Natural killer cell (primary cell): Measurements from ENCODE around the gene CXCL1. TPM values are rescaled to one million over a fixed set of nuclear protein-coding genes. Genes with fewer than 3 reads are reported as not detected.
A peak's percentile ranks its signal among the peaks of the same experiment; 100 is the strongest.

Experiments
- ATAC-seq, 3 donors: fragments of 150-1000 bp in 2 of 3; fragments of 200-7000 bp in 1 of 3; cut with Tn5 transposase; 1 replicate in 1 of 3; 2 replicates in 2 of 3; pipeline ENCODE4 v1.10.0; 2021; ENCODE audit warnings: mild to moderate bottlenecking in 2 of 3, moderate library complexity in 2 of 3
- DNase-seq, 2 donors: peaks; one replicate each; pipeline versions ENCODE4 v3.0.0 to v3.0.0-alpha.2; 2013 to 2021; ENCODE audit warnings: mixed read lengths in 1 of 2
- H3K27ac ChIP-seq: one replicate; pipeline ENCODE4 v1.5.1; 2013; ENCODE audit warnings: mild to moderate bottlenecking, low read length
- H3K27me3 ChIP-seq: one replicate; pipeline ENCODE4 v1.6.1; 2013; ENCODE audit warnings: low read length; ENCODE audit not compliant: control insufficient read depth, insufficient read depth
- H3K36me3 ChIP-seq: one replicate; pipeline ENCODE4 v1.6.1; 2013; ENCODE audit warnings: low read length; ENCODE audit not compliant: control insufficient read depth, insufficient read depth
- H3K4me1 ChIP-seq: one replicate; pipeline ENCODE4 v1.6.1; 2013; ENCODE audit warnings: low read length; ENCODE audit not compliant: control insufficient read depth, insufficient read depth
- H3K4me3 ChIP-seq: one replicate; pipeline ENCODE4 v1.5.1; 2013; ENCODE audit warnings: low read length
- H3K9me3 ChIP-seq: one replicate; pipeline ENCODE4 v1.6.1; 2013; ENCODE audit warnings: low read length; ENCODE audit not compliant: control insufficient read depth, insufficient read depth
- H3K27ac Mint-ChIP-seq, 2 donors: one replicate each; pipeline ENCODE4 v1.8.0; 2022; ENCODE audit warnings: mild to moderate bottlenecking in 2 of 2, mixed read lengths in 2 of 2, moderate library complexity in 1 of 2
- H3K27me3 Mint-ChIP-seq, 2 donors: one replicate each; pipeline ENCODE4 v1.8.0; 2022; ENCODE audit warnings: low read depth in 2 of 2, mixed read lengths in 2 of 2
- H3K36me3 Mint-ChIP-seq: one replicate; pipeline ENCODE4 v1.8.0; 2022; ENCODE audit warnings: mixed read lengths
- H3K4me1 Mint-ChIP-seq, 2 donors: one replicate each; pipeline ENCODE4 v1.8.0; 2022; ENCODE audit warnings: mixed read lengths in 2 of 2
- H3K4me3 Mint-ChIP-seq: one replicate; pipeline ENCODE4 v1.8.0; 2022; ENCODE audit warnings: mild to moderate bottlenecking, moderate library complexity, mixed read lengths
- H3K9me3 Mint-ChIP-seq, 2 donors: one replicate each; pipeline ENCODE4 v1.8.0; 2022; ENCODE audit warnings: mixed read lengths in 2 of 2
- CTCF ChIP-seq: fragments of 200-600 bp; IDR thresholded peaks from one replicate; pipeline ENCODE4 v1.8.0; 2022; ENCODE audit warnings: antibody characterized with exemption
- WGBS: methylation state at CpG from one replicate; pipeline ENCODE4 v1.1.7; 2013; ENCODE audit warnings: missing lambda C conversion rate; ENCODE audit not compliant: insufficient coverage; 5-methylcytosine and 5-hydroxymethylcytosine counted together
- intact Hi-C: fragments of 100-400 bp; cut with micrococcal nuclease; formaldehyde crosslinking; loops from one replicate; pipeline ENCODE4 v1.14.2; 2022
- total RNA-seq, 4 donors: library from RNA; stranded (reverse); fragments of 120-200 nt in 1 of 4; gene quantifications; one replicate each; pipeline versions ENCODE4 v1.2.3 to v1.2.4, GENCODE V29; 2013 to 2022

The CXCL1 gene
- total RNA-seq = 1 to 10 TPM in 1 of 3 donors, not detected in 2; 3.4 TPM
- total RNA-seq (2013) = not detected

- DNase-seq = no peak
Measured at GRCh38 chr4:73869130-73870055, at the start of gene CXCL1. Gene CXCL1 (plus strand): TSS chr4:73869393. CDS start chr4:73869471, 78 bp downstream.

DNA sequence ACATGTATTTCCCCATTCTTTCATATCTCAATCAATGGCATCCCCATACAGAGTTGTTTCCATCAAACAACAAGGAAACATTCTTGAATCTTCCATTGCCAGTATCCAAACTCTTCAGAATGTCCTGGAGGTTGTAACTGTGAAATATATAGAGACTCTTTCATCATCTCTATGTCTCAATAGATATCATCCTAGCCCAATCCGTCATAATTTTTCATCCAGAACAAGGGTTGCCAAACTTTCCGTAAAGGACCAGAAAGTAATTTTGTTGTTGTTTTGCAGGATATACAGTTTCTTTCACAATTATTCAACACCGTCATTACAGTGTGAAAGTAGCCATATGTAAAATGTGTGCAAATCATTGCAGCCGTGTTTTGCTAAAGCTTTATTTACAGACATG lies 47.9 kb upstream of the CXCL1 start:
- 88% methylated on average over 2 of the region's 4 CpGs for WGBS
- intact Hi-C loops = no loop called here
- no peak for TF ChIP-seq CTCF
- ATAC-seq = no peak
- Mint-ChIP-seq H3K9me3 (peaks cover 4 to 12% of the 10 kb centered on the region in 2 donors), H3K27me3 (no peaks in the 10 kb centered on the region), H3K4me3 (no peak overlapping the region), H3K36me3 (no peaks in the 10 kb centered on the region), H3K4me1 (no peaks in the 10 kb centered on the region), H3K27ac (no peak overlapping the region)
- no peak overlapping the region for H3K27ac ChIP-seq
- no peak overlapping the region for H3K4me3 ChIP-seq
- DNase-seq = no peak
- H3K36me3 ChIP-seq = no peaks in the 10 kb centered on the region
- H3K27me3 ChIP-seq = no peaks in the 10 kb centered on the region
- H3K4me1 ChIP-seq = no peaks in the 10 kb centered on the region
- no peaks in the 10 kb centered on the region for H3K9me3 ChIP-seq

More at GRCh38 chr4:73869130-73870055, at the start of gene CXCL1:
- Mint-ChIP-seq H3K4me3 (no peak within 1 kb of the TSS), H3K4me1 (no peaks in the 10 kb centered on the region), H3K27ac (no peak within 1 kb of the TSS), H3K27me3 (peaks cover 0 to 10% of the 10 kb centered on the region in 2 donors), H3K9me3 (peaks cover 0 to 3% of the 10 kb centered on the region in 2 donors), H3K36me3 (no peaks in the 10 kb centered on the region)
- Histone ChIP-seq H3K27ac (no peak within 1 kb of the TSS), H3K9me3 (no peaks in the 10 kb centered on the region), H3K4me3 (no peak within 1 kb of the TSS), H3K4me1 (peaks cover 6% of the 10 kb centered on the region), H3K27me3 (no peaks in the 10 kb centered on the region), H3K36me3 (no peaks in the 10 kb centered on the region)
- WGBS = 14% methylated on average over 61 of the region's 61 CpGs
- peak in 1 of 3 donors; percentile 64 for ATAC-seq
- TF ChIP-seq CTCF = no peak
- intact Hi-C loops = no loop called here

GRCh38 chr4:73822389-73822788 lies 46.8 kb upstream of the CXCL1 start:
- Mint-ChIP-seq H3K27ac (no peak overlapping the region), H3K36me3 (no peaks in the 10 kb centered on the region), H3K9me3 (peaks cover 8 to 16% of the 10 kb centered on the region in 2 donors), H3K4me1 (no peaks in the 10 kb centered on the region), H3K4me3 (no peak overlapping the region), H3K27me3 (no peaks in the 10 kb centered on the region)
- DNase-seq = no peak
- intact Hi-C loops = no loop called here
- Histone ChIP-seq H3K27me3 (no peaks in the 10 kb centered on the region), H3K36me3 (no peaks in the 10 kb centered on the region), H3K27ac (no peak overlapping the region), H3K4me3 (no peak overlapping the region), H3K9me3 (no peaks in the 10 kb centered on the region), H3K4me1 (no peaks in the 10 kb centered on the region)
- 85% methylated on average over 3 of the region's 3 CpGs for WGBS
- no peak for TF ChIP-seq CTCF
- ATAC-seq = no peak
